ENCODE measurements around the gene GLDC. TPM values are rescaled to one million over a fixed set of nuclear protein-coding genes. Genes with fewer than 3 reads are reported as not detected.
"Not testable (repeated sequence)": the region's sequence is repeated elsewhere in the genome, so short reads cannot be mapped to it uniquely, and the experiment has no call there.

Gene GLDC
- total RNA-seq, 2 donors from 2014 or later = 0.39 TPM; not detected in 1

GRCh38 chr9:6658628-6659353, 13.3 kb upstream of the GLDC start:
- Histone ChIP-seq H3K9me3 (no peaks in the 10 kb centered on the region), H3K4me3 (no peak overlapping the region), H3K27ac (no peak overlapping the region), H3K4me1 (no peaks in the 10 kb centered on the region), H3K27me3 (no peaks in the 10 kb centered on the region), H3K36me3 (no peaks in the 10 kb centered on the region)
- DNase-seq (ENCODE audit: low spot score) = no peak
- TF ChIP-seq CTCF (IDR thresholded peaks at IDR 0.05) = no peak

- H3K4me3 ChIP-seq = no peak overlapping the region
- no peak for DNase-seq (ENCODE audit: low spot score)
- H3K4me1 ChIP-seq = no peaks in the 10 kb centered on the region
- TF ChIP-seq CTCF (IDR thresholded peaks at IDR 0.05) = no peak
- no peaks in the 10 kb centered on the region for H3K27me3 ChIP-seq
- H3K36me3 ChIP-seq = no peaks in the 10 kb centered on the region
- no peaks in the 10 kb centered on the region for H3K9me3 ChIP-seq
- H3K27ac ChIP-seq = no peak overlapping the region
Observed at GRCh38 chr9:6656614-6657300, 11.2 kb upstream of the GLDC start.

- H3K4me3 ChIP-seq = no peak overlapping the region
- H3K9me3 ChIP-seq = no peaks in the 10 kb centered on the region
- no peaks in the 10 kb centered on the region for H3K27me3 ChIP-seq
- TF ChIP-seq CTCF (IDR thresholded peaks at IDR 0.05) = no peak
- no peaks in the 10 kb centered on the region for H3K36me3 ChIP-seq
- H3K4me1 ChIP-seq = no peaks in the 10 kb centered on the region
- no peak overlapping the region for H3K27ac ChIP-seq
- DNase-seq (ENCODE audit: low spot score) = no peak
Observed at GRCh38 chr9:6655036-6655435, 9.5 kb upstream of the GLDC start.

- no peak for TF ChIP-seq CTCF (IDR thresholded peaks at IDR 0.05)
- H3K4me3 ChIP-seq = peak overlapping the region; percentile 27 to 52
- no peaks in the 10 kb centered on the region for H3K9me3 ChIP-seq
- DNase-seq (ENCODE audit: low spot score) = no peak
- peaks cover 5 to 16% of the 10 kb centered on the region in 2 donors for H3K27me3 ChIP-seq
- peaks cover 0 to 7% of the 10 kb centered on the region in 2 donors for H3K4me1 ChIP-seq
- H3K36me3 ChIP-seq = no peaks in the 10 kb centered on the region
- H3K27ac ChIP-seq = no peak overlapping the region
Observed at GRCh38 chr9:6646293-6646636, 736 bp upstream of the GLDC start.

GRCh38 chr9:6645105-6645354, 499 bp downstream of the GLDC start:
- H3K4me1 ChIP-seq; H3K36me3 ChIP-seq; H3K27ac ChIP-seq; H3K9me3 ChIP-seq; DNase-seq (ENCODE audit: low spot score): not testable (repeated sequence)
- Histone ChIP-seq H3K4me3 (peak overlapping the region in 1 of 2 donors; percentile 52), H3K27me3 (peaks cover 5 to 16% of the 10 kb centered on the region in 2 donors)

- peaks cover 0 to 7% of the 10 kb centered on the region in 2 donors for H3K4me1 ChIP-seq
- no peak for TF ChIP-seq CTCF (IDR thresholded peaks at IDR 0.05)
- DNase-seq (ENCODE audit: low spot score) = no peak
- peaks cover 5 to 16% of the 10 kb centered on the region in 2 donors for H3K27me3 ChIP-seq
- peak overlapping the region in 1 of 2 donors; percentile 52 for H3K4me3 ChIP-seq
- no peaks in the 10 kb centered on the region for H3K36me3 ChIP-seq
- H3K27ac ChIP-seq = no peak overlapping the region
- H3K9me3 ChIP-seq = no peaks in the 10 kb centered on the region
Observed at GRCh38 chr9:6644346-6645104, 1.0 kb downstream of the GLDC start.
